ENCODE results near the gene HLA-DRB5.

GRCh38 chr6:32578962-32579361 is 48.9 kb upstream of the HLA-DRB5 start:
- TF ChIP-seq CTCF (IDR thresholded peaks at IDR 0.05) (no peak), ZFX (IDR thresholded peaks at IDR 0.05; ENCODE audit: borderline replicate concordance) (no peak)
